K562 (cell line): Measurements from ENCODE around the gene PMEPA1. TPM values are rescaled to one million over a fixed set of nuclear protein-coding genes. Genes with fewer than 3 reads are reported as not detected.

Source experiments
- EWSR1 ChIP-seq: fragments of 450-650 bp; IDR thresholded peaks from 2 replicates; pipeline ENCODE4 v1.6.1; 2018; ENCODE audit warnings: borderline replicate concordance, mild to moderate bottlenecking, low read depth, moderate library complexity; ENCODE audit not compliant: partially characterized antibody
- GTF2A2 ChIP-seq: IDR thresholded peaks from 2 replicates; pipeline ENCODE4 v1.6.1; 2016; ENCODE audit warnings: mild to moderate bottlenecking, missing genetic modification characterization, missing compliant biosample characterization
- KAT2B ChIP-seq: IDR thresholded peaks from one replicate; pipeline ENCODE4 v1.6.1; 2012; ENCODE audit warnings: low read depth, mild to moderate bottlenecking, control low read depth, inconsistent platforms, low read length, moderate library complexity
- LCOR ChIP-seq: sonication (generic); formaldehyde crosslinking; IDR thresholded peaks from 2 replicates; pipeline ENCODE4 v1.8.0; 2022; ENCODE audit warnings: mild to moderate bottlenecking, missing genetic modification reagents
- PYGO2 ChIP-seq: fragments of 450-650 bp; IDR thresholded peaks from 2 replicates; pipeline ENCODE4 v1.6.1; 2016; ENCODE audit warnings: mild to moderate bottlenecking, missing genetic modification characterization, moderate library complexity, missing compliant biosample characterization
- SAP30 ChIP-seq: fragments of 200-600 bp; sonication (generic); IDR thresholded peaks from 2 replicates; pipeline ENCODE4 v1.6.1; 2012; ENCODE audit warnings: borderline replicate concordance, low read depth, mild to moderate bottlenecking, moderate library complexity, low read length, control low read depth, inconsistent platforms; ENCODE audit not compliant: insufficient read depth, poor library complexity, severe bottlenecking
- STAT5A ChIP-seq: IDR thresholded peaks from 2 replicates; pipeline ENCODE4 v1.6.1; 2012; ENCODE audit warnings: low read length, inconsistent platforms, borderline replicate concordance
- TCFL5 ChIP-seq: fragments of 250-450 bp; sonication (Bioruptor Pico); conservative IDR thresholded peaks from 2 replicates; pipeline ENCODE4 v1.6.1; 2021; ENCODE audit warnings: mild to moderate bottlenecking, moderate library complexity, matching md5 sums
- ZNF347 ChIP-seq: fragments of 450-650 bp; formaldehyde crosslinking; IDR thresholded peaks from 2 replicates; pipeline ENCODE4 v1.4.0; 2020; ENCODE audit warnings: low read depth, mild to moderate bottlenecking, moderate library complexity
- ZSCAN29 ChIP-seq: fragments of 450-650 bp; IDR thresholded peaks from 2 replicates; pipeline ENCODE4 v1.6.1; 2017
- polyA plus RNA-seq, 8 experiments: library from polyadenylated mRNA; depleted of rRNA in 4 of 8; stranded (reverse) in 5 of 8; unstranded in 3 of 8; fragments of >200 nt; fragmentation: Nextera tagmentation in 2 of 8; fragmentation: Illumina TruSeq in 1 of 8; extraction: Ambion mirVana in 2 of 8; extraction: Trizol in 1 of 8; gene quantifications; 2 replicates each; pipeline versions ENCODE4 v1.2.1 to v1.2.3, GENCODE V29; 2011 to 2014; ENCODE audit warnings: inconsistent platforms in 1 of 8, missing spikeins in 1 of 8
- total RNA-seq, 7 experiments: library from RNA; depleted of rRNA in 6 of 7; stranded (reverse); fragments of >200 nt in 6 of 7; fragmentation: Illumina TruSeq in 2 of 7; extraction: Trizol in 2 of 7; gene quantifications; 2 replicates each; pipeline versions ENCODE4 v1.2.1 to v1.2.3, GENCODE V29; 2011 to 2021; ENCODE audit warnings: low replicate concordance in 1 of 7
- TF ChIP-seq, protein P1 (sequence below): fragments of 450-650 bp; IDR thresholded peaks from 2 replicates; pipeline ENCODE4 v1.6.1; 2018; ENCODE audit not compliant: partially characterized antibody
- TF ChIP-seq, protein P2 (sequence below): sonication (generic); formaldehyde crosslinking; IDR thresholded peaks from 2 replicates; pipeline ENCODE4 v1.9.0; 2022; ENCODE audit warnings: mild to moderate bottlenecking, missing genetic modification reagents
- TF ChIP-seq, protein P3 (sequence below): sonication (generic); formaldehyde crosslinking; IDR thresholded peaks from 2 replicates; pipeline ENCODE4 v1.8.0; 2022; ENCODE audit warnings: mild to moderate bottlenecking, missing genetic modification reagents
- TF ChIP-seq, protein P4 (sequence below): sonication (generic); formaldehyde crosslinking; IDR thresholded peaks from 2 replicates; pipeline ENCODE4 v1.8.0; 2022; ENCODE audit warnings: missing genetic modification reagents, mild to moderate bottlenecking, borderline replicate concordance
- TF ChIP-seq, protein P5 (sequence below): fragments of 450-650 bp; IDR thresholded peaks from 2 replicates; pipeline ENCODE4 v1.6.1; 2016; ENCODE audit warnings: mild to moderate bottlenecking
- TF ChIP-seq, protein P6 (sequence below), 3 experiments: fragments of 200-800 bp in 1 of 3; sonication (Bioruptor generic) in 1 of 3; sonication (generic) in 1 of 3; formaldehyde crosslinking in 1 of 3; IDR thresholded peaks; 2 replicates each; pipeline versions ENCODE4 v1.6.1 to v1.8.0; 2016 to 2022; ENCODE audit warnings: mild to moderate bottlenecking in 2 of 3, missing compliant biosample characterization in 2 of 3, missing genetic modification characterization in 2 of 3, missing genetic modification reagents in 1 of 3

PMEPA1 gene
- total and polyA plus RNA-seq, 9 of the 15 experiments (the other 6 are each of a cell fraction or from before 2014, with no cell fraction given): 0.16 TPM; not detected in 8

DNA sequence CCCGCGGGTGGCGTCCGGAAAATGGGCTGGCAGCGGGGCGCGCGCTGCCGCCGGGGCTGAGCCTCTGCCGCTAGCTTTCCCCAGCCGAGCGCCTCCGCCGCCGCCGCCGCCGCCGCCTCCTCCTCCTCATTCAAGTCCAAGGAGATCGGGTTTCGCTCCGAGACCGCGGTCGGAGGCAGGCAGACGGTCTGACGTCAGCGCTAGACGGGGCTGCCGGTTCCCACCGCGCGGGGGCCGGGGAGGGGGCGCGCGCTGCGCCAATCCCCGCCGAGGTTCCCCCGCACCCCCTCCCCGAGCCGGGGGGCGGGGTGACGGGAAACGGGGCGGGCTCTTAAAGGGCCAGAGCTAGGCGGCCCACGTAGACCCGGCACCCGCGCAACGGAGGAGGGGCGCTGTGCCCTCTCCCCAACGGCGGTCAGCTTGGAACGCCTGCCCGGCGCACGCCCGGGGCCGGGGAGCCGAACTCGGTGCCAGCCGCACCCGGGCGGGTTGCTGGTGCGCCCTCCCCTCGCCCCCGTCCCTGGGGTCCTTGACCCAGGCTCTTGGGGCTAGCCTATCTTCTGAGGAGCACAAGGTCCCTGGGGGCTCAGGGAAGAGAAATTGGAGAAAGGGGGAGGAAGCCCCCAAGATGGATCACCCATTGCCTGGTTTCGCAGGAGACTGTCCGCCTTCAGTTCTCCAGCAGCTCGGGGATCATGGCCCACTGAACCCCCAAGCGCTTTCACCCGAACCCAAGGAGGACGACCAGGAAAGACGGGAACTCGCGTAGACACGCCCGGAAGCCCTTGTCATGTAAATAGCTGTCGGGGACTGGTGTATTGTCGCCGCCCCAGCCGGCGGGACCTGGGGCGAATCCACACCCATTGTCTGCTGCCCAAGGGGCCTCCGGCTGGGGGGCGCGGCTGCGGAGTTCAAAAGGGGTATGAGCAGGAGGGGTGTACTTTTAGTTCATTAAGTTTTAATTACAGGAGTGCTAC, at the start of gene PMEPA1 (continued):
- TF ChIP-seq, protein P1, sequence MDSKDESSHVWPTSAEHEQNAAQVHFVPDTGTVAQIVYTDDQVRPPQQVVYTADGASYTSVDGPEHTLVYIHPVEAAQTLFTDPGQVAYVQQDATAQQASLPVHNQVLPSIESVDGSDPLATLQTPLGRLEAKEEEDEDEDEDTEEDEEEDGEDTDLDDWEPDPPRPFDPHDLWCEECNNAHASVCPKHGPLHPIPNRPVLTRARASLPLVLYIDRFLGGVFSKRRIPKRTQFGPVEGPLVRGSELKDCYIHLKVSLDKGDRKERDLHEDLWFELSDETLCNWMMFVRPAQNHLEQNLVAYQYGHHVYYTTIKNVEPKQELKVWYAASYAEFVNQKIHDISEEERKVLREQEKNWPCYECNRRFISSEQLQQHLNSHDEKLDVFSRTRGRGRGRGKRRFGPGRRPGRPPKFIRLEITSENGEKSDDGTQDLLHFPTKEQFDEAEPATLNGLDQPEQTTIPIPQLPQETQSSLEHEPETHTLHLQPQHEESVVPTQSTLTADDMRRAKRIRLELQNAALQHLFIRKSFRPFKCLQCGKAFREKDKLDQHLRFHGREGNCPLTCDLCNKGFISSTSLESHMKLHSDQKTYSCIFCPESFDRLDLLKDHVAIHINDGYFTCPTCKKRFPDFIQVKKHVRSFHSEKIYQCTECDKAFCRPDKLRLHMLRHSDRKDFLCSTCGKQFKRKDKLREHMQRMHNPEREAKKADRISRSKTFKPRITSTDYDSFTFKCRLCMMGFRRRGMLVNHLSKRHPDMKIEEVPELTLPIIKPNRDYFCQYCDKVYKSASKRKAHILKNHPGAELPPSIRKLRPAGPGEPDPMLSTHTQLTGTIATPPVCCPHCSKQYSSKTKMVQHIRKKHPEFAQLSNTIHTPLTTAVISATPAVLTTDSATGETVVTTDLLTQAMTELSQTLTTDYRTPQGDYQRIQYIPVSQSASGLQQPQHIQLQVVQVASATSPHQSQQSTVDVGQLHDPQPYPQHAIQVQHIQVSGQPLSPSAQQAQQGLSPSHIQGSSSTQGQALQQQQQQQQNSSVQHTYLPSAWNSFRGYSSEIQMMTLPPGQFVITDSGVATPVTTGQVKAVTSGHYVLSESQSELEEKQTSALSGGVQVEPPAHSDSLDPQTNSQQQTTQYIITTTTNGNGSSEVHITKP: no peak
- TF ChIP-seq, protein P2, sequence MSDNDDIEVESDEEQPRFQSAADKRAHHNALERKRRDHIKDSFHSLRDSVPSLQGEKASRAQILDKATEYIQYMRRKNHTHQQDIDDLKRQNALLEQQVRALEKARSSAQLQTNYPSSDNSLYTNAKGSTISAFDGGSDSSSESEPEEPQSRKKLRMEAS (CRISPR knock-in tag): no peak
- TF ChIP-seq TCFL5 (CRISPR knock-in tag) (no peak), LCOR (no peak), ZSCAN29 (peak; percentile 96), PYGO2 (tag) (no peak), EWSR1 (no peak), ZNF347 (CRISPR knock-in tag) (no peak), STAT5A (no peak), SAP30 (no peak), GTF2A2 (tag) (no peak), KAT2B (no peak)
- TF ChIP-seq, protein P3, sequence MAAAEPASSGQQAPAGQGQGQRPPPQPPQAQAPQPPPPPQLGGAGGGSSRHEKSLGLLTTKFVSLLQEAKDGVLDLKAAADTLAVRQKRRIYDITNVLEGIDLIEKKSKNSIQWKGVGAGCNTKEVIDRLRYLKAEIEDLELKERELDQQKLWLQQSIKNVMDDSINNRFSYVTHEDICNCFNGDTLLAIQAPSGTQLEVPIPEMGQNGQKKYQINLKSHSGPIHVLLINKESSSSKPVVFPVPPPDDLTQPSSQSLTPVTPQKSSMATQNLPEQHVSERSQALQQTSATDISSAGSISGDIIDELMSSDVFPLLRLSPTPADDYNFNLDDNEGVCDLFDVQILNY (CRISPR knock-in tag): no peak
- TF ChIP-seq, protein P4, sequence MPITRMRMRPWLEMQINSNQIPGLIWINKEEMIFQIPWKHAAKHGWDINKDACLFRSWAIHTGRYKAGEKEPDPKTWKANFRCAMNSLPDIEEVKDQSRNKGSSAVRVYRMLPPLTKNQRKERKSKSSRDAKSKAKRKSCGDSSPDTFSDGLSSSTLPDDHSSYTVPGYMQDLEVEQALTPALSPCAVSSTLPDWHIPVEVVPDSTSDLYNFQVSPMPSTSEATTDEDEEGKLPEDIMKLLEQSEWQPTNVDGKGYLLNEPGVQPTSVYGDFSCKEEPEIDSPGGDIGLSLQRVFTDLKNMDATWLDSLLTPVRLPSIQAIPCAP (CRISPR knock-in tag): no peak
- TF ChIP-seq, protein P5, sequence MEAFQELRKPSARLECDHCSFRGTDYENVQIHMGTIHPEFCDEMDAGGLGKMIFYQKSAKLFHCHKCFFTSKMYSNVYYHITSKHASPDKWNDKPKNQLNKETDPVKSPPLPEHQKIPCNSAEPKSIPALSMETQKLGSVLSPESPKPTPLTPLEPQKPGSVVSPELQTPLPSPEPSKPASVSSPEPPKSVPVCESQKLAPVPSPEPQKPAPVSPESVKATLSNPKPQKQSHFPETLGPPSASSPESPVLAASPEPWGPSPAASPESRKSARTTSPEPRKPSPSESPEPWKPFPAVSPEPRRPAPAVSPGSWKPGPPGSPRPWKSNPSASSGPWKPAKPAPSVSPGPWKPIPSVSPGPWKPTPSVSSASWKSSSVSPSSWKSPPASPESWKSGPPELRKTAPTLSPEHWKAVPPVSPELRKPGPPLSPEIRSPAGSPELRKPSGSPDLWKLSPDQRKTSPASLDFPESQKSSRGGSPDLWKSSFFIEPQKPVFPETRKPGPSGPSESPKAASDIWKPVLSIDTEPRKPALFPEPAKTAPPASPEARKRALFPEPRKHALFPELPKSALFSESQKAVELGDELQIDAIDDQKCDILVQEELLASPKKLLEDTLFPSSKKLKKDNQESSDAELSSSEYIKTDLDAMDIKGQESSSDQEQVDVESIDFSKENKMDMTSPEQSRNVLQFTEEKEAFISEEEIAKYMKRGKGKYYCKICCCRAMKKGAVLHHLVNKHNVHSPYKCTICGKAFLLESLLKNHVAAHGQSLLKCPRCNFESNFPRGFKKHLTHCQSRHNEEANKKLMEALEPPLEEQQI: no peak
- TF ChIP-seq, protein P6, sequence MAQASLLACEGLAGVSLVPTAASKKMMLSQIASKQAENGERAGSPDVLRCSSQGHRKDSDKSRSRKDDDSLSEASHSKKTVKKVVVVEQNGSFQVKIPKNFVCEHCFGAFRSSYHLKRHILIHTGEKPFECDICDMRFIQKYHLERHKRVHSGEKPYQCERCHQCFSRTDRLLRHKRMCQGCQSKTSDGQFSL (CRISPR knock-in tag; IDR thresholded peaks at IDR 0.05): no peak
- TF ChIP-seq, protein P6 (tag; IDR thresholded peaks at IDR 0.05): no peak
